Measurements from ENCODE around the gene TRIM71. TPM values are rescaled to one million over a fixed set of nuclear protein-coding genes. Genes with fewer than 3 reads are reported as not detected.

The TRIM71 gene
- total RNA-seq, 1 experiment from 2014 or later = 376 TPM

DNA sequence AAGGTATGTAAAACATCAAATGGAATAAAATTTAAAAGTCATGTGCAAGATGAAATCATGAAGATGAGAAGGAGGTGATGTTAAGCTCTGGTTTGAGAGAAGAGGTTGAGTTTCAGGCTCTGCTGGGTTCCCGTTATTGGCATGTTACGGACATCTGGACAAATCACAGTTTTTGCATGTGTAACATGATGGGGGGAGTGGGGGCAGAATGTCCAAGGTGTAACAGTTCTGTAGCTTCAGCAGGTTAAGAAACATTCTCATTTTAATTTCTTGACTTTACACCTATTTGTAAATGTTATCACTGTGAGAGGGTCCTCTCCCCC lies 17.2 kb downstream of the TRIM71 start:
- Histone ChIP-seq H4K8ac (replicated peaks; ENCODE audit: insufficient read length, low read depth, low read length) (no peak overlapping the region), H3K27ac (ENCODE audit: insufficient read length, low read depth, low read length) (no peak overlapping the region), H2BK20ac (ENCODE audit: low read depth, low read length, poor library complexity, severe bottlenecking) (no peak overlapping the region), H2BK15ac (ENCODE audit: low read depth, low read length) (no peak overlapping the region), H3K79me2 (ENCODE audit: insufficient read depth, low read length) (peaks cover 85% of the 10 kb centered on the region), H3K4me1 (ENCODE audit: insufficient read depth, low read length) (peaks cover 37% of the 10 kb centered on the region), H2BK120ac (ENCODE audit: low read depth, low read length, poor library complexity, severe bottlenecking) (no peak overlapping the region), H2BK5ac (ENCODE audit: insufficient read length, low read length) (no peak overlapping the region), H3K27me3 (ENCODE audit: insufficient read depth, low read length) (no peaks in the 10 kb centered on the region), H3K79me1 (ENCODE audit: insufficient read depth, low read depth, low read length, poor library complexity, severe bottlenecking) (no peaks in the 10 kb centered on the region), H3K9ac (ENCODE audit: extremely low read depth, insufficient read length, low read length) (no peak overlapping the region), H2AFZ (ENCODE audit: low read length) (no peak overlapping the region), H3K23me2 (ENCODE audit: insufficient read length, low read depth, low read length, poor library complexity, severe bottlenecking) (no peaks in the 10 kb centered on the region), H3K23ac (ENCODE audit: insufficient read length, low read depth, low read length) (no peak overlapping the region), H3K4ac (ENCODE audit: low read depth, low read length) (no peak overlapping the region), H3K4me2 (ENCODE audit: insufficient read depth, insufficient read length, low read length) (peak overlapping the region; percentile 57), H4K5ac (ENCODE audit: insufficient read length, low read depth, low read length) (no peak overlapping the region), H4K91ac (ENCODE audit: insufficient read length, low read depth, low read length) (no peak overlapping the region), H3K9me3 (ENCODE audit: control insufficient read depth, low read depth, low read length) (no peaks in the 10 kb centered on the region), H4K20me1 (ENCODE audit: control insufficient read depth, insufficient read depth, insufficient read length) (no peaks in the 10 kb centered on the region), H2BK12ac (ENCODE audit: insufficient read length, low read depth, low read length) (no peak overlapping the region), H3K18ac (ENCODE audit: insufficient read length, low read depth, low read length) (no peak overlapping the region), H3K14ac (ENCODE audit: insufficient read depth, low read length) (no peak overlapping the region), H3T11ph (ENCODE audit: low read length) (no peak overlapping the region), H2AK5ac (ENCODE audit: insufficient read length, low read length) (no peak overlapping the region), H3K56ac (ENCODE audit: insufficient read length, low read depth, low read length) (no peak overlapping the region)
- TF ChIP-seq, protein P1, sequence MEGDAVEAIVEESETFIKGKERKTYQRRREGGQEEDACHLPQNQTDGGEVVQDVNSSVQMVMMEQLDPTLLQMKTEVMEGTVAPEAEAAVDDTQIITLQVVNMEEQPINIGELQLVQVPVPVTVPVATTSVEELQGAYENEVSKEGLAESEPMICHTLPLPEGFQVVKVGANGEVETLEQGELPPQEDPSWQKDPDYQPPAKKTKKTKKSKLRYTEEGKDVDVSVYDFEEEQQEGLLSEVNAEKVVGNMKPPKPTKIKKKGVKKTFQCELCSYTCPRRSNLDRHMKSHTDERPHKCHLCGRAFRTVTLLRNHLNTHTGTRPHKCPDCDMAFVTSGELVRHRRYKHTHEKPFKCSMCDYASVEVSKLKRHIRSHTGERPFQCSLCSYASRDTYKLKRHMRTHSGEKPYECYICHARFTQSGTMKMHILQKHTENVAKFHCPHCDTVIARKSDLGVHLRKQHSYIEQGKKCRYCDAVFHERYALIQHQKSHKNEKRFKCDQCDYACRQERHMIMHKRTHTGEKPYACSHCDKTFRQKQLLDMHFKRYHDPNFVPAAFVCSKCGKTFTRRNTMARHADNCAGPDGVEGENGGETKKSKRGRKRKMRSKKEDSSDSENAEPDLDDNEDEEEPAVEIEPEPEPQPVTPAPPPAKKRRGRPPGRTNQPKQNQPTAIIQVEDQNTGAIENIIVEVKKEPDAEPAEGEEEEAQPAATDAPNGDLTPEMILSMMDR (conservative IDR thresholded peaks at IDR 0.05) = no peak
- Mint-ChIP-seq H3K27me3 (ENCODE audit: low read depth) (no peaks in the 10 kb centered on the region; the same call in 1 of the 2 replicates), H3K4me1 (peaks cover 83 to 96% of the 10 kb centered on the region in 2 experiments), H3K9me3 (no peaks in the 10 kb centered on the region; a peak in 1 of 5 replicates), H3K36me3 (ENCODE audit: insufficient read depth in 1 of 3, low read depth in 3 of 3) (peaks cover 9 to 34% (median 27%) of the 10 kb centered on the region in 3 experiments; a peak in 6 of 7 replicates), H3K4me3 (peak overlapping the region; percentile 47 to 75), H3K27ac (peak overlapping the region in 2 of 3 experiments; percentile 82 to 92; a peak in 5 of 7 replicates)
- no CpG with 5 or more reads among the region's 2 CpGs for WGBS (ENCODE audit: extremely low coverage, insufficient read length, low lambda C conversion rate)
- no peak for DNase-seq
